Ammon's horn (tissue), 1 donor: ENCODE results near the gene P2RY6.
"Not testable (repeated sequence)": the region's sequence is repeated elsewhere in the genome, so short reads cannot be mapped to it uniquely, and the experiment has no call there.

Experiments
- DNase-seq: peaks from one replicate; pipeline ENCODE4 v3.0.0-alpha.2; 2016; ENCODE audit warnings: low spot score

Gene P2RY6

GRCh38 chr11:73271936-73272679 is at the start of gene P2RY6:
Gene P2RY6 (plus strand): TSS chr11:73272338. CDS start chr11:73296519, 24,181 bp downstream.
- peak; percentile 58 for DNase-seq

- no peak for DNase-seq
These were observed 48.0 kb upstream of the P2RY6 start for GRCh38 chr11:73223998-73224730.

GRCh38 chr11:73225001-73225686 is 47.0 kb upstream of the P2RY6 start:
- DNase-seq = no peak

- no peak for DNase-seq
These were observed 46.3 kb upstream of the P2RY6 start for GRCh38 chr11:73225851-73226250.

- DNase-seq = no peak
These were observed 45.7 kb upstream of the P2RY6 start for GRCh38 chr11:73226297-73227006.

GRCh38 chr11:73227571-73228211 is 44.4 kb upstream of the P2RY6 start:
- no peak for DNase-seq

GRCh38 chr11:73228268-73229134 is 43.6 kb upstream of the P2RY6 start:
- DNase-seq = no peak

GRCh38 chr11:73229321-73229895 is 42.7 kb upstream of the P2RY6 start:
- DNase-seq = no peak

- no peak for DNase-seq
These were observed 42.0 kb upstream of the P2RY6 start for GRCh38 chr11:73229896-73230875.

GRCh38 chr11:73230931-73231330 is 41.2 kb upstream of the P2RY6 start:
- DNase-seq = no peak

GRCh38 chr11:73232487-73232886 is 39.7 kb upstream of the P2RY6 start:
- DNase-seq = not testable (repeated sequence)

GRCh38 chr11:73233211-73233610 is 38.9 kb upstream of the P2RY6 start:
- no peak for DNase-seq

GRCh38 chr11:73233692-73234470 is 38.3 kb upstream of the P2RY6 start:
- no peak for DNase-seq

GRCh38 chr11:73234471-73235181 is 37.5 kb upstream of the P2RY6 start:
- no peak for DNase-seq

- DNase-seq = no peak
These were observed 36.8 kb upstream of the P2RY6 start for GRCh38 chr11:73235236-73235786.

GRCh38 chr11:73236205-73236765 is 35.9 kb upstream of the P2RY6 start:
- no peak for DNase-seq

GRCh38 chr11:73236854-73237253 is 35.3 kb upstream of the P2RY6 start:
- DNase-seq = peak; percentile 44
